ENCODE measurements around the gene SPTB. TPM values are rescaled to one million over a fixed set of nuclear protein-coding genes. Genes with fewer than 3 reads are reported as not detected.

The SPTB gene
- total and polyA plus RNA-seq, 4 donors, result 1.1 to 7.9 (median 3.5) TPM

GRCh38 chr14:64719601-64720000, 160.1 kb downstream of the SPTB start:
- Histone ChIP-seq H3K4me1 (ENCODE audit: control insufficient read depth in 1 of 2, insufficient read depth in 2 of 2, low read length in 2 of 2) (peaks cover 11 to 26% of the 10 kb centered on the region in 2 donors), H3K27me3 (ENCODE audit: control insufficient read depth in 1 of 2, insufficient read depth in 2 of 2, low read length in 1 of 2) (no peaks in the 10 kb centered on the region), H3K36me3 (ENCODE audit: control insufficient read depth in 1 of 2, insufficient read depth in 2 of 2, low read length in 1 of 2) (no peaks in the 10 kb centered on the region), H3K9me3 (ENCODE audit: control insufficient read depth, low read length) (no peaks in the 10 kb centered on the region), H3K4me3 (ENCODE audit: low read length in 2 of 2) (no peak overlapping the region), H3K27ac (ENCODE audit: low read depth in 1 of 2, low read length in 2 of 2) (peak overlapping the region in 1 of 2 donors; percentile 87)
- intact Hi-C loops (cut with DNase I), result no loop called here
- WGBS, 2 donors, result 63 to 65% methylated on average over 7 of the region's 7 CpGs
- DNase-seq, result peak in 1 of 2 donors; percentile 39
- no peak for ATAC-seq (ENCODE audit: low FRiP score)

- no peaks in the 10 kb centered on the region for H3K27me3 ChIP-seq (ENCODE audit: control insufficient read depth in 1 of 2, insufficient read depth in 2 of 2, low read length in 1 of 2)
- no peaks in the 10 kb centered on the region for H3K36me3 ChIP-seq (ENCODE audit: control insufficient read depth in 1 of 2, insufficient read depth in 2 of 2, low read length in 1 of 2)
- 7 to 12% methylated on average over 7 of the region's 7 CpGs for WGBS, 2 donors
- H3K27ac ChIP-seq (ENCODE audit: low read depth in 1 of 2, low read length in 2 of 2), result peak overlapping the region in 1 of 2 donors; percentile 87
- H3K4me3 ChIP-seq (ENCODE audit: low read length in 2 of 2), result no peak overlapping the region
- no peaks in the 10 kb centered on the region for H3K9me3 ChIP-seq (ENCODE audit: control insufficient read depth, low read length)
- ATAC-seq (ENCODE audit: low FRiP score), result no peak
- H3K4me1 ChIP-seq (ENCODE audit: control insufficient read depth in 1 of 2, insufficient read depth in 2 of 2, low read length in 2 of 2), result peaks cover 11 to 27% of the 10 kb centered on the region in 2 donors
- DNase-seq, result no peak
- intact Hi-C loops (cut with DNase I), result no loop called here
These were observed 160.9 kb downstream of the SPTB start for GRCh38 chr14:64718762-64719161.

- H3K36me3 ChIP-seq (ENCODE audit: control insufficient read depth in 1 of 2, insufficient read depth in 2 of 2, low read length in 1 of 2), result no peaks in the 10 kb centered on the region
- ATAC-seq (ENCODE audit: low FRiP score) (no peak), DNase-seq (peak in 1 of 2 donors; percentile 67)
- H3K4me1 ChIP-seq (ENCODE audit: control insufficient read depth in 1 of 2, insufficient read depth in 2 of 2, low read length in 2 of 2), result peaks cover 11 to 27% of the 10 kb centered on the region in 2 donors
- no peak overlapping the region for H3K4me3 ChIP-seq (ENCODE audit: low read length in 2 of 2)
- H3K9me3 ChIP-seq (ENCODE audit: control insufficient read depth, low read length), result no peaks in the 10 kb centered on the region
- H3K27ac ChIP-seq (ENCODE audit: low read depth in 1 of 2, low read length in 2 of 2), result peak overlapping the region in 1 of 2 donors; percentile 46
- no peaks in the 10 kb centered on the region for H3K27me3 ChIP-seq (ENCODE audit: control insufficient read depth in 1 of 2, insufficient read depth in 2 of 2, low read length in 1 of 2)
- intact Hi-C loops (cut with DNase I), result no loop called here
- WGBS, 2 donors, result 3 to 8% methylated on average over 6 of the region's 6 CpGs
These were observed 161.8 kb downstream of the SPTB start for GRCh38 chr14:64717870-64718269.

- Histone ChIP-seq H3K27ac (ENCODE audit: low read depth in 1 of 2, low read length in 2 of 2) (peak overlapping the region in 1 of 2 donors; percentile 74), H3K4me1 (ENCODE audit: control insufficient read depth in 1 of 2, insufficient read depth in 2 of 2, low read length in 2 of 2) (peaks cover 9 to 27% of the 10 kb centered on the region in 2 donors), H3K27me3 (ENCODE audit: control insufficient read depth in 1 of 2, insufficient read depth in 2 of 2, low read length in 1 of 2) (no peaks in the 10 kb centered on the region), H3K4me3 (ENCODE audit: low read length in 2 of 2) (peak overlapping the region; percentile 19 to 54), H3K36me3 (ENCODE audit: control insufficient read depth in 1 of 2, insufficient read depth in 2 of 2, low read length in 1 of 2) (no peaks in the 10 kb centered on the region), H3K9me3 (ENCODE audit: control insufficient read depth, low read length) (no peaks in the 10 kb centered on the region)
- ATAC-seq (ENCODE audit: low FRiP score), result no peak
- 5 to 6% methylated on average over 22 of the region's 22 CpGs for WGBS, 2 donors
- DNase-seq, result peak; percentile 54 to 76
- intact Hi-C loops (cut with DNase I), result no loop called here
These were observed 163.9 kb downstream of the SPTB start for GRCh38 chr14:64715628-64716412.

GRCh38 chr14:64715146-64715627, 164.5 kb downstream of the SPTB start:
- H3K27me3 ChIP-seq (ENCODE audit: control insufficient read depth in 1 of 2, insufficient read depth in 2 of 2, low read length in 1 of 2), result no peaks in the 10 kb centered on the region
- peaks cover 8 to 27% of the 10 kb centered on the region in 2 donors for H3K4me1 ChIP-seq (ENCODE audit: control insufficient read depth in 1 of 2, insufficient read depth in 2 of 2, low read length in 2 of 2)
- WGBS, 2 donors, result 13 to 16% methylated on average over 4 of the region's 4 CpGs
- intact Hi-C loops (cut with DNase I), result no loop called here
- no peak overlapping the region for H3K4me3 ChIP-seq (ENCODE audit: low read length in 2 of 2)
- no peak for ATAC-seq (ENCODE audit: low FRiP score)
- H3K9me3 ChIP-seq (ENCODE audit: control insufficient read depth, low read length), result no peaks in the 10 kb centered on the region
- no peaks in the 10 kb centered on the region for H3K36me3 ChIP-seq (ENCODE audit: control insufficient read depth in 1 of 2, insufficient read depth in 2 of 2, low read length in 1 of 2)
- DNase-seq, result no peak
- peak overlapping the region; percentile 46 to 50 for H3K27ac ChIP-seq (ENCODE audit: low read depth in 1 of 2, low read length in 2 of 2)

- H3K27ac ChIP-seq (ENCODE audit: low read depth in 1 of 2, low read length in 2 of 2), result peak overlapping the region in 1 of 2 donors; percentile 50
- H3K27me3 ChIP-seq (ENCODE audit: control insufficient read depth in 1 of 2, insufficient read depth in 2 of 2, low read length in 1 of 2), result no peaks in the 10 kb centered on the region
- no peak for DNase-seq
- no peak overlapping the region for H3K4me3 ChIP-seq (ENCODE audit: low read length in 2 of 2)
- intact Hi-C loops (cut with DNase I), result no loop called here
- H3K9me3 ChIP-seq (ENCODE audit: control insufficient read depth, low read length), result no peaks in the 10 kb centered on the region
- H3K4me1 ChIP-seq (ENCODE audit: control insufficient read depth in 1 of 2, insufficient read depth in 2 of 2, low read length in 2 of 2), result peaks cover 6 to 27% of the 10 kb centered on the region in 2 donors
- no peaks in the 10 kb centered on the region for H3K36me3 ChIP-seq (ENCODE audit: control insufficient read depth in 1 of 2, insufficient read depth in 2 of 2, low read length in 1 of 2)
- no peak for ATAC-seq (ENCODE audit: low FRiP score)
- 60 to 62% methylated on average over 5 of the region's 5 CpGs for WGBS, 2 donors
These were observed 165.2 kb downstream of the SPTB start for GRCh38 chr14:64714432-64715025.

GRCh38 chr14:64713677-64714076, 166.0 kb downstream of the SPTB start:
- H3K4me1 ChIP-seq (ENCODE audit: control insufficient read depth in 1 of 2, insufficient read depth in 2 of 2, low read length in 2 of 2), result peaks cover 4 to 27% of the 10 kb centered on the region in 2 donors
- DNase-seq, result no peak
- H3K4me3 ChIP-seq (ENCODE audit: low read length in 2 of 2), result no peak overlapping the region
- intact Hi-C loops (cut with DNase I), result no loop called here
- no peak for ATAC-seq (ENCODE audit: low FRiP score)
- H3K9me3 ChIP-seq (ENCODE audit: control insufficient read depth, low read length), result no peaks in the 10 kb centered on the region
- no peaks in the 10 kb centered on the region for H3K36me3 ChIP-seq (ENCODE audit: control insufficient read depth in 1 of 2, insufficient read depth in 2 of 2, low read length in 1 of 2)
- H3K27me3 ChIP-seq (ENCODE audit: control insufficient read depth in 1 of 2, insufficient read depth in 2 of 2, low read length in 1 of 2), result no peaks in the 10 kb centered on the region
- no peak overlapping the region for H3K27ac ChIP-seq (ENCODE audit: low read depth in 1 of 2, low read length in 2 of 2)

GRCh38 chr14:64711039-64711438, 168.7 kb downstream of the SPTB start:
- Histone ChIP-seq H3K4me1 (ENCODE audit: control insufficient read depth in 1 of 2, insufficient read depth in 2 of 2, low read length in 2 of 2) (peaks cover 0 to 10% of the 10 kb centered on the region in 2 donors), H3K9me3 (ENCODE audit: control insufficient read depth, low read length) (no peaks in the 10 kb centered on the region), H3K27me3 (ENCODE audit: control insufficient read depth in 1 of 2, insufficient read depth in 2 of 2, low read length in 1 of 2) (no peaks in the 10 kb centered on the region), H3K27ac (ENCODE audit: low read depth in 1 of 2, low read length in 2 of 2) (peak overlapping the region in 1 of 2 donors; percentile 74), H3K36me3 (ENCODE audit: control insufficient read depth in 1 of 2, insufficient read depth in 2 of 2, low read length in 1 of 2) (no peaks in the 10 kb centered on the region), H3K4me3 (ENCODE audit: low read length in 2 of 2) (no peak overlapping the region)
- no peak for DNase-seq
- ATAC-seq (ENCODE audit: low FRiP score), result peak; percentile 74
- 0 to 5% methylated on average over 5 of the region's 5 CpGs for WGBS, 2 donors
- intact Hi-C loops (cut with DNase I), result no loop called here
